ENCODE results near the gene SLC46A1. TPM values are rescaled to one million over a fixed set of nuclear protein-coding genes. Genes with fewer than 3 reads are reported as not detected.

Gene SLC46A1
- total and polyA plus RNA-seq, 2 of the 13 experiments (the other 11 are each of a cell fraction or from before 2014, with no cell fraction given), result 19.6 to 22.6 TPM

DNA sequence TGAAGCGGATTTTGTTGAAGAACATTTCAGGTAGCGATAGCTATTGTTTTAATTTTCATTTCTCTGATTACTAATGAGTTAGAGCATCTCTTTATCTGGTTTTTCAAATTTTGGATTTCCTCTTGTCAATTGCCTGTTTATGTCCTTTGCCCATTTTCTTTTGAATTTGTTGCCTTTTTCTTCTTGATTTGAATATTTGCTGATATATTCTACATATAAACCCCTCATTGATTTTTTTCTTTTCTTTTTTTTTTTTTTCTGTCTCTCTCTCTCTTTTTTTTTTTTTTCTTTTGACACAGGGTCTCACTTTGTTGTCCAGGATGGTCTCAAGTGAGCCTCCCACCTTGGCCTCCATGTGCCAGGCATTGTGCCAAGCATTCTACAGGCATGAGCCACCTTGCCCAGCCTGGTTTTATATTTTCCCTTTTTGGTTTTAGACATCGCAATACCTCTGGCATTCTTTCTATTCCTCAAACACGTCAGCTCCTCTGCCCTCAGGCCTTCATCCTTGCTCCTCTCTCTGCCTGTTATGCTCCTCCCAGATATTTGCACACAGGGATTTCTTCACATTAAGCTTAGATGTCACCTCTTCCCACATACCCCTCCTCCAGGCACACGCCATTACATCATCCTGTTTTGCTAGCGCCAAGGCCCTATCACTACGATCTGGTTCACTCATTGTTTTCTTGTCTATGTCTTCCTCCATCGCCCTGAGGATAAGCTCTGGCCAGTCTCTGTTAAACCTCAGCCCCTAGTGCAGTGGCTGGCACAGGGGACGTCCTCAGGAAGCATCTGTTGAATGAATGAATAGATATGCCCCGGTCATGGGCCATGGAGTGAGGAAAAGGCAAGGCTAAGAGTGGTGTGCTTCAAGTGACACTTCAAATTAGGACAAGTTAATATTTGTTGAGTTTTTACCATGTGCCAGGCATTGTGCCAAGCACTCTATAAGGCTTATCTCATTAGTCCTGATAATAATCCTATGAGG, 25.9 kb downstream of the SLC46A1 start (continued):
- TF ChIP-seq, protein P1, sequence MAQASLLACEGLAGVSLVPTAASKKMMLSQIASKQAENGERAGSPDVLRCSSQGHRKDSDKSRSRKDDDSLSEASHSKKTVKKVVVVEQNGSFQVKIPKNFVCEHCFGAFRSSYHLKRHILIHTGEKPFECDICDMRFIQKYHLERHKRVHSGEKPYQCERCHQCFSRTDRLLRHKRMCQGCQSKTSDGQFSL (CRISPR knock-in tag; IDR thresholded peaks at IDR 0.05), result no peak
- TF ChIP-seq ZNF558 (CRISPR knock-in tag; IDR thresholded peaks at IDR 0.05; ENCODE audit: borderline replicate concordance) (no peak), POLR2AphosphoS5 (IDR thresholded peaks at IDR 0.05; ENCODE audit: low read depth, low read length) (no peak), ZFAT (CRISPR knock-in tag; conservative IDR thresholded peaks at IDR 0.05) (no peak), ZNF136 (CRISPR knock-in tag; IDR thresholded peaks at IDR 0.05; ENCODE audit: low read depth) (no peak), ZNF660 (CRISPR knock-in tag; IDR thresholded peaks at IDR 0.05; ENCODE audit: borderline replicate concordance, low read depth) (no peak), ZNF264 (CRISPR knock-in tag; IDR thresholded peaks at IDR 0.05) (no peak), ZNF713 (CRISPR knock-in tag; IDR thresholded peaks at IDR 0.05) (no peak), ZNF451 (CRISPR knock-in tag; IDR thresholded peaks at IDR 0.05) (no peak), ZNF12 (CRISPR knock-in tag; IDR thresholded peaks at IDR 0.05) (peak; percentile 20; the same call in 1 of the 2 replicates), TEAD3 (CRISPR knock-in tag; optimal IDR thresholded peaks at IDR 0.05; ENCODE audit: borderline replicate concordance) (peak; percentile 56), ZNF225 (CRISPR knock-in tag; IDR thresholded peaks at IDR 0.05) (no peak), ZBTB7B (CRISPR knock-in tag; IDR thresholded peaks at IDR 0.05) (no peak), MAFF (IDR thresholded peaks at IDR 0.05; ENCODE audit: low read depth, low read length) (no peak), NONO (IDR thresholded peaks at IDR 0.05) (no peak), NONO (CRISPR knock-in tag; conservative IDR thresholded peaks at IDR 0.05) (no peak), U2AF1 (optimal IDR thresholded peaks at IDR 0.05; ENCODE audit: low read depth, low read length) (no peak), JUND (CRISPR knock-in tag; IDR thresholded peaks at IDR 0.05) (no peak), SP5 (CRISPR knock-in tag; IDR thresholded peaks at IDR 0.05; ENCODE audit: borderline replicate concordance, low read depth) (peak; percentile 52; the same call in 1 of the 2 replicates), BRCA1 (CRISPR knock-in tag; IDR thresholded peaks at IDR 0.05) (no peak), SMYD3 (CRISPR knock-in tag; IDR thresholded peaks at IDR 0.05) (no peak), SALL1 (CRISPR knock-in tag; IDR thresholded peaks at IDR 0.05) (no peak; the same call in 1 of the 2 replicates)
- TF ChIP-seq, protein P2, sequence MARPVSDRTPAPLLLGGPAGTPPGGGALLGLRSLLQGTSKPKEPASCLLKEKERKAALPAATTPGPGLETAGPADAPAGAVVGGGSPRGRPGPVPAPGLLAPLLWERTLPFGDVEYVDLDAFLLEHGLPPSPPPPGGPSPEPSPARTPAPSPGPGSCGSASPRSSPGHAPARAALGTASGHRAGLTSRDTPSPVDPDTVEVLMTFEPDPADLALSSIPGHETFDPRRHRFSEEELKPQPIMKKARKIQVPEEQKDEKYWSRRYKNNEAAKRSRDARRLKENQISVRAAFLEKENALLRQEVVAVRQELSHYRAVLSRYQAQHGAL (CRISPR knock-in tag; IDR thresholded peaks at IDR 0.05; ENCODE audit: not compliant biosample characterization), result no peak
- TF ChIP-seq, protein P3, sequence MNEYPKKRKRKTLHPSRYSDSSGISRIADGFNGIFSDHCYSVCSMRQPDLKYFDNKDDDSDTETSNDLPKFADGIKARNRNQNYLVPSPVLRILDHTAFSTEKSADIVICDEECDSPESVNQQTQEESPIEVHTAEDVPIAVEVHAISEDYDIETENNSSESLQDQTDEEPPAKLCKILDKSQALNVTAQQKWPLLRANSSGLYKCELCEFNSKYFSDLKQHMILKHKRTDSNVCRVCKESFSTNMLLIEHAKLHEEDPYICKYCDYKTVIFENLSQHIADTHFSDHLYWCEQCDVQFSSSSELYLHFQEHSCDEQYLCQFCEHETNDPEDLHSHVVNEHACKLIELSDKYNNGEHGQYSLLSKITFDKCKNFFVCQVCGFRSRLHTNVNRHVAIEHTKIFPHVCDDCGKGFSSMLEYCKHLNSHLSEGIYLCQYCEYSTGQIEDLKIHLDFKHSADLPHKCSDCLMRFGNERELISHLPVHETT (CRISPR knock-in tag; conservative IDR thresholded peaks at IDR 0.05), result no peak
- TF ChIP-seq, protein P4, sequence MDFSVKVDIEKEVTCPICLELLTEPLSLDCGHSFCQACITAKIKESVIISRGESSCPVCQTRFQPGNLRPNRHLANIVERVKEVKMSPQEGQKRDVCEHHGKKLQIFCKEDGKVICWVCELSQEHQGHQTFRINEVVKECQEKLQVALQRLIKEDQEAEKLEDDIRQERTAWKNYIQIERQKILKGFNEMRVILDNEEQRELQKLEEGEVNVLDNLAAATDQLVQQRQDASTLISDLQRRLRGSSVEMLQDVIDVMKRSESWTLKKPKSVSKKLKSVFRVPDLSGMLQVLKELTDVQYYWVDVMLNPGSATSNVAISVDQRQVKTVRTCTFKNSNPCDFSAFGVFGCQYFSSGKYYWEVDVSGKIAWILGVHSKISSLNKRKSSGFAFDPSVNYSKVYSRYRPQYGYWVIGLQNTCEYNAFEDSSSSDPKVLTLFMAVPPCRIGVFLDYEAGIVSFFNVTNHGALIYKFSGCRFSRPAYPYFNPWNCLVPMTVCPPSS (IDR thresholded peaks at IDR 0.05), result no peak
